ENCODE data around the gene CACNA2D3. TPM values are rescaled to one million over a fixed set of nuclear protein-coding genes. Genes with fewer than 3 reads are reported as not detected.
"Not testable (repeated sequence)": the region's sequence is repeated elsewhere in the genome, so short reads cannot be mapped to it uniquely, and the experiment has no call there.

The CACNA2D3 gene
- total and polyA plus RNA-seq, 7 donors: 2.7 to 13.5 (median 9.0) TPM

DNA sequence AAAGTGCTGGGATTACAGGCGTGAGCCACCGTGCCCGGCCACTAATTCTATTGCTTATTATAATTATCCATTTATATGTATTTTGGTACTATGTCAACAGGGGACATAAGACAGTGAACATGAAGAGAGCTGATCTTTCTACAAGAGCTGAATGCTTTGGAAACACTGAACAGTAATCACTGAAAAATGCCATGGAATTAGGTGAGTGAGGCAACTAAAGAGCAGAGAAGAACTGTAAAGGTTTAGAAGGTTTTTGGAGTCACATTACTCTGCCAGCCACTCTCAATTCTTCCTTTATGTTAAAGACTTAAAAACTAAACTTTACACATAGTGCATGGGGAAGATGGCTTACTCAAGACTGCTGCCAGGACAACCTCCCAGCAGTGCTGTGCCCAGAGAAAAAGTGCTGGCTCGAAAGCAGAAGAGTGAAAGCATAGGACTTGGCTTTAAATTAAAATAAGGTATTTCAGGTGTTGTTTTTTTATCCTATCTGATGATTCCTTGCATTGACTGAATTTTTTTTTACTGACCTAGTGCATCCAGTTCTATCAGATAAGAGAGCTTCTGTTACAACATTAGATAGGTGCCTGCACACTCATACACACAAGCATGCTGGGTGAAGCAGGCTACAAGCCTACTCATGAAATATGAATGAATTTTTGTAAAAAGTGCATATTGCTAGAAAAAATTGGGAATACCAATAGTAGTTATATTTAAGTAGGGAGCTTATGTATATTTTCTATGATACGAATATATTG is 28.7 kb upstream of the CACNA2D3 start:
- Histone ChIP-seq H3K4me1 (no peaks in the 10 kb centered on the region), H3K36me3 (ENCODE audit: insufficient read depth in 1 of 2, low read depth in 1 of 2) (no peaks in the 10 kb centered on the region), H3K27me3 (ENCODE audit: insufficient read depth in 3 of 3, low read length in 2 of 3) (peaks cover 0 to 5% (median 1%) of the 10 kb centered on the region in 3 donors), H3K9me3 (no peaks in the 10 kb centered on the region), H3K4me3 (no peak overlapping the region), H3K27ac (no peak overlapping the region)
- 80 to 93% (median 84%) methylated on average over 4 to 5 of the region's 5 CpGs for WGBS, 3 donors
- intact Hi-C loops (cut with DNase I): no loop called here
- no peak for TF ChIP-seq CTCF (IDR thresholded peaks at IDR 0.05)
- ATAC-seq: no peak
- DNase-seq: no peak

GRCh38 chr3:54094926-54095325 is 27.4 kb upstream of the CACNA2D3 start:
- H3K27me3 ChIP-seq (ENCODE audit: insufficient read depth in 3 of 3, low read length in 2 of 3): no peaks in the 10 kb centered on the region
- peaks cover 8% of the 10 kb centered on the region for H3K4me1 ChIP-seq
- no peak overlapping the region for H3K4me3 ChIP-seq
- intact Hi-C loops (cut with DNase I): no loop called here
- ATAC-seq: no peak
- H3K27ac ChIP-seq: no peak overlapping the region
- no peaks in the 10 kb centered on the region for H3K9me3 ChIP-seq
- no peak for DNase-seq
- WGBS, 3 donors: 82 to 93% (median 88%) methylated on average over 3 of the region's 3 CpGs
- H3K36me3 ChIP-seq (ENCODE audit: insufficient read depth in 1 of 2, low read depth in 1 of 2): no peaks in the 10 kb centered on the region
- no peak for TF ChIP-seq CTCF (IDR thresholded peaks at IDR 0.05)

DNA sequence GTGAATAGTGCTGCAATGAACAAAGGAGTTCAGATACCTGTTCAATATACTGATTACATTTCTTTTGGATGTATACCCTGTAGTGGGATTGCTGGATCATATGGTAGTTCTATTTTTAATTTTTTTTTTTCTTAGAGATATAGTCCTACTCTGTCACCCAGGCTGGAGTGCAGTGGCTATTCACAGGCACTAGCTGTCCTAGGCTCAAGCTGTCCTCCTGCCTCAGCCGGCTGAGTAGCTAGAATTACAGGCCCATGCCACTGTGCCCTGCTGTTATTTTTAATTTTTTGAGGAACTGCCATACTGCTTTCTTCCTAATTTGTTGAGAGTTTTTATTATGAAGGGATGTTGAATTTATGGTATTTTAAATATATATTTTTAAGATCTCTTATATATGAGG is 23.0 kb upstream of the CACNA2D3 start:
- Histone ChIP-seq H3K27ac (no peak overlapping the region), H3K36me3 (ENCODE audit: insufficient read depth in 1 of 2, low read depth in 1 of 2) (no peaks in the 10 kb centered on the region), H3K4me1 (peaks cover 9% of the 10 kb centered on the region), H3K4me3 (no peak overlapping the region), H3K9me3 (no peaks in the 10 kb centered on the region), H3K27me3 (ENCODE audit: insufficient read depth in 3 of 3, low read length in 2 of 3) (no peaks in the 10 kb centered on the region)
- DNase-seq (no peak), ATAC-seq (peak; percentile 53 to 91 (median 66))
- intact Hi-C loops (cut with DNase I): no loop called here
- 32 to 43% (median 33%) methylated on average over 1 of the region's 1 CpG for WGBS, 3 donors
- TF ChIP-seq CTCF (IDR thresholded peaks at IDR 0.05): no peak

- intact Hi-C loops (cut with DNase I): no loop called here
- Histone ChIP-seq H3K27ac (no peak overlapping the region), H3K36me3 (ENCODE audit: insufficient read depth in 1 of 2, low read depth in 1 of 2) (no peaks in the 10 kb centered on the region), H3K9me3 (peaks cover 10% of the 10 kb centered on the region), H3K4me3 (no peak overlapping the region), H3K4me1 (peaks cover 9% of the 10 kb centered on the region), H3K27me3 (ENCODE audit: insufficient read depth in 3 of 3, low read length in 2 of 3) (no peaks in the 10 kb centered on the region)
- no peak for DNase-seq
- no peak for TF ChIP-seq CTCF (IDR thresholded peaks at IDR 0.05)
- WGBS, 3 donors: 74 to 82% (median 78%) methylated on average over 11 of the region's 11 CpGs
- ATAC-seq: no peak
Measured at GRCh38 chr3:54104084-54104483, 18.3 kb upstream of the CACNA2D3 start.

- DNase-seq; H3K4me3 ChIP-seq; H3K27me3 ChIP-seq (ENCODE audit: insufficient read depth in 3 of 3, low read length in 2 of 3); H3K9me3 ChIP-seq; H3K4me1 ChIP-seq; H3K36me3 ChIP-seq (ENCODE audit: insufficient read depth in 1 of 2, low read depth in 1 of 2); ATAC-seq; H3K27ac ChIP-seq; intact Hi-C loops (cut with DNase I): not testable (repeated sequence)
- WGBS, 3 donors: 92 to 95% (median 94%) methylated on average over 4 of the region's 4 CpGs
Measured at GRCh38 chr3:54116129-54116528, 6.2 kb upstream of the CACNA2D3 start.

All from psoas muscle (tissue), 8 donors.